ENCODE data around the gene MTRF1. TPM values are rescaled to one million over a fixed set of nuclear protein-coding genes. Genes with fewer than 3 reads are reported as not detected.

MTRF1 gene
- total and polyA plus RNA-seq, 9 of the 15 experiments (the other 6 are each of a cell fraction or from before 2014, with no cell fraction given) = 12.5 to 33.7 (median 20.1) TPM

DNA sequence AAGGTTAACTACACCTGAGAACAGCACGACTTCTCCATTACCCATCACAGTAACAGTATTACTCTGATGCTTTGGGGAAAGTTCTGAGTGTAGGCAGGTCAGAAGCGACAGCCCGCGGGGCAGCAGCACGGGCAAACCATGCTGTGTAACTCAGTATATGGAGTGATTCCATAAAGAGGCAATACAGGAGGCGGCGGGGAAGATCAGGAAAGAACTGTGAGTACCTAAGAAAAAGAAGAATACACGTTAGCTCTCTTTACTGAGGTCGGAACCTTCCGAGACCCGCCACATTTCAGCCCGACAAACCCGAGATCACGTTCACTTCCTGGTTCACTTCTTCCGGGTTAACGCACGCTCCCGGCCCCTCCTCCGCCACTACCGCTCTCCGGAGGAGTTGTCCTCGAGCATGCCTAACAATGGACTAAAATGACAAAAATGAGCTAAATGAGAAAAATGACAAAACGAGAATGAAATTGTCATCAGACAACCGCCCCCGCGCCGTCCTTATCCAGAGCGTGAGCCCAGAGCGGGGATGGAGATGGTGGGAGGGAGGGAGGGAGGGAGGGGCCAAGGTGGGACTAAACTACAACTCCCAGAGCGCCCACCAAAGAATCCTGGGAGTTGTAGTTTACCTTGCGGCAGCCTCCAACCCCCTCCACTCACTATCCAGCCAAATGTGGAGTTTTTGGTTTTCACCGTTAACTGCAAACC lies at the start of gene MTRF1 (continued):
- TF ChIP-seq, protein P1, sequence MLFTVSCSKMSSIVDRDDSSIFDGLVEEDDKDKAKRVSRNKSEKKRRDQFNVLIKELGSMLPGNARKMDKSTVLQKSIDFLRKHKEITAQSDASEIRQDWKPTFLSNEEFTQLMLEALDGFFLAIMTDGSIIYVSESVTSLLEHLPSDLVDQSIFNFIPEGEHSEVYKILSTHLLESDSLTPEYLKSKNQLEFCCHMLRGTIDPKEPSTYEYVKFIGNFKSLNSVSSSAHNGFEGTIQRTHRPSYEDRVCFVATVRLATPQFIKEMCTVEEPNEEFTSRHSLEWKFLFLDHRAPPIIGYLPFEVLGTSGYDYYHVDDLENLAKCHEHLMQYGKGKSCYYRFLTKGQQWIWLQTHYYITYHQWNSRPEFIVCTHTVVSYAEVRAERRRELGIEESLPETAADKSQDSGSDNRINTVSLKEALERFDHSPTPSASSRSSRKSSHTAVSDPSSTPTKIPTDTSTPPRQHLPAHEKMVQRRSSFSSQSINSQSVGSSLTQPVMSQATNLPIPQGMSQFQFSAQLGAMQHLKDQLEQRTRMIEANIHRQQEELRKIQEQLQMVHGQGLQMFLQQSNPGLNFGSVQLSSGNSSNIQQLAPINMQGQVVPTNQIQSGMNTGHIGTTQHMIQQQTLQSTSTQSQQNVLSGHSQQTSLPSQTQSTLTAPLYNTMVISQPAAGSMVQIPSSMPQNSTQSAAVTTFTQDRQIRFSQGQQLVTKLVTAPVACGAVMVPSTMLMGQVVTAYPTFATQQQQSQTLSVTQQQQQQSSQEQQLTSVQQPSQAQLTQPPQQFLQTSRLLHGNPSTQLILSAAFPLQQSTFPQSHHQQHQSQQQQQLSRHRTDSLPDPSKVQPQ (CRISPR knock-in tag; IDR thresholded peaks at IDR 0.05; ENCODE audit: borderline replicate concordance) = no peak
- TF ChIP-seq SMARCA4 (IDR thresholded peaks at IDR 0.05) (no peak), TGIF2 (CRISPR knock-in tag; IDR thresholded peaks at IDR 0.05) (no peak), PCBP2 (IDR thresholded peaks at IDR 0.05; ENCODE audit: low read depth, low read length, poor library complexity, severe bottlenecking) (no peak), NR2C2 (CRISPR knock-in tag; IDR thresholded peaks at IDR 0.05) (peak; percentile 97), NR2C2 (tag; IDR thresholded peaks at IDR 0.05) (peak; percentile 100), ELF4 (CRISPR knock-in tag; IDR thresholded peaks at IDR 0.05) (no peak), MCM7 (IDR thresholded peaks at IDR 0.05) (no peak), TEAD1 (CRISPR knock-in tag; IDR thresholded peaks at IDR 0.05) (no peak), RAD51 (IDR thresholded peaks at IDR 0.05; ENCODE audit: borderline replicate concordance, low read depth) (no peak), ZNF780A (CRISPR knock-in tag; IDR thresholded peaks at IDR 0.05) (no peak), TAF7 (tag; IDR thresholded peaks at IDR 0.05) (no peak), DACH1 (IDR thresholded peaks at IDR 0.05; ENCODE audit: partially characterized antibody) (no peak), ZNF165 (CRISPR knock-in tag; IDR thresholded peaks at IDR 0.05; ENCODE audit: borderline replicate concordance) (no peak), SAFB2 (IDR thresholded peaks at IDR 0.05; ENCODE audit: borderline replicate concordance, low read depth, low read length, severe bottlenecking) (no peak), SNIP1 (IDR thresholded peaks at IDR 0.05; ENCODE audit: low read depth) (no peak)
- TF ChIP-seq, protein P2, sequence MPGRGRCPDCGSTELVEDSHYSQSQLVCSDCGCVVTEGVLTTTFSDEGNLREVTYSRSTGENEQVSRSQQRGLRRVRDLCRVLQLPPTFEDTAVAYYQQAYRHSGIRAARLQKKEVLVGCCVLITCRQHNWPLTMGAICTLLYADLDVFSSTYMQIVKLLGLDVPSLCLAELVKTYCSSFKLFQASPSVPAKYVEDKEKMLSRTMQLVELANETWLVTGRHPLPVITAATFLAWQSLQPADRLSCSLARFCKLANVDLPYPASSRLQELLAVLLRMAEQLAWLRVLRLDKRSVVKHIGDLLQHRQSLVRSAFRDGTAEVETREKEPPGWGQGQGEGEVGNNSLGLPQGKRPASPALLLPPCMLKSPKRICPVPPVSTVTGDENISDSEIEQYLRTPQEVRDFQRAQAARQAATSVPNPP (IDR thresholded peaks at IDR 0.05; ENCODE audit: borderline replicate concordance, insufficient read depth, insufficient read length) = no peak
- TF ChIP-seq, protein P3, sequence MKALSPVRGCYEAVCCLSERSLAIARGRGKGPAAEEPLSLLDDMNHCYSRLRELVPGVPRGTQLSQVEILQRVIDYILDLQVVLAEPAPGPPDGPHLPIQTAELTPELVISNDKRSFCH (CRISPR knock-in tag; IDR thresholded peaks at IDR 0.05) = no peak
- TF ChIP-seq, protein P3 (tag; IDR thresholded peaks at IDR 0.05) = no peak
- TF ChIP-seq, protein P4, sequence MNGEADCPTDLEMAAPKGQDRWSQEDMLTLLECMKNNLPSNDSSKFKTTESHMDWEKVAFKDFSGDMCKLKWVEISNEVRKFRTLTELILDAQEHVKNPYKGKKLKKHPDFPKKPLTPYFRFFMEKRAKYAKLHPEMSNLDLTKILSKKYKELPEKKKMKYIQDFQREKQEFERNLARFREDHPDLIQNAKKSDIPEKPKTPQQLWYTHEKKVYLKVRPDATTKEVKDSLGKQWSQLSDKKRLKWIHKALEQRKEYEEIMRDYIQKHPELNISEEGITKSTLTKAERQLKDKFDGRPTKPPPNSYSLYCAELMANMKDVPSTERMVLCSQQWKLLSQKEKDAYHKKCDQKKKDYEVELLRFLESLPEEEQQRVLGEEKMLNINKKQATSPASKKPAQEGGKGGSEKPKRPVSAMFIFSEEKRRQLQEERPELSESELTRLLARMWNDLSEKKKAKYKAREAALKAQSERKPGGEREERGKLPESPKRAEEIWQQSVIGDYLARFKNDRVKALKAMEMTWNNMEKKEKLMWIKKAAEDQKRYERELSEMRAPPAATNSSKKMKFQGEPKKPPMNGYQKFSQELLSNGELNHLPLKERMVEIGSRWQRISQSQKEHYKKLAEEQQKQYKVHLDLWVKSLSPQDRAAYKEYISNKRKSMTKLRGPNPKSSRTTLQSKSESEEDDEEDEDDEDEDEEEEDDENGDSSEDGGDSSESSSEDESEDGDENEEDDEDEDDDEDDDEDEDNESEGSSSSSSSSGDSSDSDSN (IDR thresholded peaks at IDR 0.05; ENCODE audit: borderline replicate concordance in 1 of 2, low read depth in 2 of 2, low read length in 2 of 2) = no peak
- TF ChIP-seq, protein P5, sequence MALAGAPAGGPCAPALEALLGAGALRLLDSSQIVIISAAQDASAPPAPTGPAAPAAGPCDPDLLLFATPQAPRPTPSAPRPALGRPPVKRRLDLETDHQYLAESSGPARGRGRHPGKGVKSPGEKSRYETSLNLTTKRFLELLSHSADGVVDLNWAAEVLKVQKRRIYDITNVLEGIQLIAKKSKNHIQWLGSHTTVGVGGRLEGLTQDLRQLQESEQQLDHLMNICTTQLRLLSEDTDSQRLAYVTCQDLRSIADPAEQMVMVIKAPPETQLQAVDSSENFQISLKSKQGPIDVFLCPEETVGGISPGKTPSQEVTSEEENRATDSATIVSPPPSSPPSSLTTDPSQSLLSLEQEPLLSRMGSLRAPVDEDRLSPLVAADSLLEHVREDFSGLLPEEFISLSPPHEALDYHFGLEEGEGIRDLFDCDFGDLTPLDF (CRISPR knock-in tag; IDR thresholded peaks at IDR 0.05) = no peak
